ENCODE measurements around the gene ATG9B.

The ATG9B gene

DNA sequence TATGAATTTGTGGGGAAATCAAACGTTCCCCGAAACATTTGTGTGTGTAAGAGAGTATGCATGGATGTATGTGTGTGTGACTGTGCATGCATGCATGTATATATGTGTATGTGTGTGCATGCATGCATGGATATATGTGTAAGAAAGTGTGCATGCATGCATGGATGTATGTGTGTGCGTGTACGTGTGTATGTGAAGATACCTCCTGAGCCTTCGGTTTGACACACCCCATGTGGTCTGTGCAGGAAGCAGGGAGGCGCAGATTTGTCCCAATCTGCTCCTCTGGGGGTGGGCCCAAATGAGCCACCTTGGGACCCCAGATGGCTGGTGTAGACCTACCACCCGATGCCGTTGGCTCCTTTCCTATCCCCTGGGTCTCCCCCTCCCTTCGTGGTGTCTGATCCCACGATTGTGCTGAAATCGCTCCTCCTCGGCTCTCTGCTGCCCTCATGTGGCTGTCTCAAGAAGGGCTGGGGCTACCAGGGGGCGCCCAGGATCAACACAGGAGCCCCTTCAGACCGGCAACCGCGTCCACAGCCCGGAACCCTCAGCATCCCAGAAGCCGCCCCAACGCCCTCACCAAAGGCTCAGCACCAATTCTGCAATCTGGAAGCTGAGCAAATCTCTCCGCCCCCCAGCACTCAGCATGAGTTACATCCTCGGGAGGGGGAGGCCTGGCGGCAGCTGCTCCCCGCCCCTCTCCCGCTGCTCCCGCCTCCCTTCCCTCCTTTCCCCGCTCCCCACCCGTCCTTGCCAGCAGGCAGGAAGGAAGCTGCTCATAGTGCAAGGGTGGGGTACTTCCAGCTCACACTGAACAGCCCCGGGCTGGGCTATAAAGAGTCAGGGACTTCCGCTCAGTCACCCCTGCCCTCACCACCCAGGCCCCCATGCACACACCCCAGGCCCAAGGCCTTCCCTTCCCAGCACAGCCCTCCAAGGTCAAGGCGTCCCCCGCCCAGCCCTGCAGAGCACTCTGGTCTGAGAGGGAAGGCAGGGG is 35.8 kb downstream of the ATG9B start (continued):
- TF ChIP-seq, protein P1, sequence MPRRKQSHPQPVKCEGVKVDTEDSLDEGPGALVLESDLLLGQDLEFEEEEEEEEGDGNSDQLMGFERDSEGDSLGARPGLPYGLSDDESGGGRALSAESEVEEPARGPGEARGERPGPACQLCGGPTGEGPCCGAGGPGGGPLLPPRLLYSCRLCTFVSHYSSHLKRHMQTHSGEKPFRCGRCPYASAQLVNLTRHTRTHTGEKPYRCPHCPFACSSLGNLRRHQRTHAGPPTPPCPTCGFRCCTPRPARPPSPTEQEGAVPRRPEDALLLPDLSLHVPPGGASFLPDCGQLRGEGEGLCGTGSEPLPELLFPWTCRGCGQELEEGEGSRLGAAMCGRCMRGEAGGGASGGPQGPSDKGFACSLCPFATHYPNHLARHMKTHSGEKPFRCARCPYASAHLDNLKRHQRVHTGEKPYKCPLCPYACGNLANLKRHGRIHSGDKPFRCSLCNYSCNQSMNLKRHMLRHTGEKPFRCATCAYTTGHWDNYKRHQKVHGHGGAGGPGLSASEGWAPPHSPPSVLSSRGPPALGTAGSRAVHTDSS (tag by site-specific recombination; IDR thresholded peaks at IDR 0.05), result no peak
- TF ChIP-seq, protein P2, sequence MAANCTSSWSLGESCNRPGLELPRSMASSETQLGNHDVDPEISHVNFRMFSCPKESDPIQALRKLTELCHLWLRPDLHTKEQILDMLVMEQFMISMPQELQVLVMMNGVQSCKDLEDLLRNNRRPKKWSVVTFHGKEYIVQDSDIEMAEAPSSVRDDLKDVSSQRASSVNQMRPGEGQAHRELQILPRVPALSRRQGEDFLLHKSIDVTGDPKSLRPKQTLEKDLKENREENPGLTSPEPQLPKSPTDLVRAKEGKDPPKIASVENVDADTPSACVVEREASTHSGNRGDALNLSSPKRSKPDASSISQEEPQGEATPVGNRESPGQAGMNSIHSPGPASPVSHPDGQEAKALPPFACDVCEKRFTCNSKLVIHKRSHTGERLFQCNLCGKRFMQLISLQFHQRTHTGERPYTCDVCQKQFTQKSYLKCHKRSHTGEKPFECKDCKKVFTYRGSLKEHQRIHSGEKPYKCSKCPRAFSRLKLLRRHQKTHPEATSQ (tag by site-specific recombination; IDR thresholded peaks at IDR 0.05), result no peak
- TF ChIP-seq ZBTB1 (tag by site-specific recombination; IDR thresholded peaks at IDR 0.05) (no peak), ZNF341 (tag by site-specific recombination; IDR thresholded peaks at IDR 0.05; ENCODE audit: low read depth) (no peak; the same call in none of the 2 replicates), ZNF10 (tag by site-specific recombination; IDR thresholded peaks at IDR 0.05) (no peak), ZFHX2 (tag by site-specific recombination; conservative IDR thresholded peaks at IDR 0.05) (peak; percentile 63), KLF1 (tag by site-specific recombination; IDR thresholded peaks at IDR 0.05) (peak; percentile 89), ZNF501 (tag by site-specific recombination; IDR thresholded peaks at IDR 0.05) (no peak), ZNF558 (tag by site-specific recombination; IDR thresholded peaks at IDR 0.05) (no peak), ZNF654 (tag by site-specific recombination; IDR thresholded peaks at IDR 0.05; ENCODE audit: low read depth) (peak; percentile 93), ZNF530 (tag by site-specific recombination; IDR thresholded peaks at IDR 0.05; ENCODE audit: low read depth) (no peak), ZNF560 (tag by site-specific recombination; IDR thresholded peaks at IDR 0.05; ENCODE audit: borderline replicate concordance) (no peak), ZNF324 (tag by site-specific recombination; IDR thresholded peaks at IDR 0.05) (peak; percentile 54; the same call in 1 of the 2 replicates), ZNF175 (tag by site-specific recombination; IDR thresholded peaks at IDR 0.05) (no peak), HOXD13 (CRISPR knock-in tag; IDR thresholded peaks at IDR 0.05; ENCODE audit: borderline replicate concordance) (no peak)
- TF ChIP-seq, protein P3, sequence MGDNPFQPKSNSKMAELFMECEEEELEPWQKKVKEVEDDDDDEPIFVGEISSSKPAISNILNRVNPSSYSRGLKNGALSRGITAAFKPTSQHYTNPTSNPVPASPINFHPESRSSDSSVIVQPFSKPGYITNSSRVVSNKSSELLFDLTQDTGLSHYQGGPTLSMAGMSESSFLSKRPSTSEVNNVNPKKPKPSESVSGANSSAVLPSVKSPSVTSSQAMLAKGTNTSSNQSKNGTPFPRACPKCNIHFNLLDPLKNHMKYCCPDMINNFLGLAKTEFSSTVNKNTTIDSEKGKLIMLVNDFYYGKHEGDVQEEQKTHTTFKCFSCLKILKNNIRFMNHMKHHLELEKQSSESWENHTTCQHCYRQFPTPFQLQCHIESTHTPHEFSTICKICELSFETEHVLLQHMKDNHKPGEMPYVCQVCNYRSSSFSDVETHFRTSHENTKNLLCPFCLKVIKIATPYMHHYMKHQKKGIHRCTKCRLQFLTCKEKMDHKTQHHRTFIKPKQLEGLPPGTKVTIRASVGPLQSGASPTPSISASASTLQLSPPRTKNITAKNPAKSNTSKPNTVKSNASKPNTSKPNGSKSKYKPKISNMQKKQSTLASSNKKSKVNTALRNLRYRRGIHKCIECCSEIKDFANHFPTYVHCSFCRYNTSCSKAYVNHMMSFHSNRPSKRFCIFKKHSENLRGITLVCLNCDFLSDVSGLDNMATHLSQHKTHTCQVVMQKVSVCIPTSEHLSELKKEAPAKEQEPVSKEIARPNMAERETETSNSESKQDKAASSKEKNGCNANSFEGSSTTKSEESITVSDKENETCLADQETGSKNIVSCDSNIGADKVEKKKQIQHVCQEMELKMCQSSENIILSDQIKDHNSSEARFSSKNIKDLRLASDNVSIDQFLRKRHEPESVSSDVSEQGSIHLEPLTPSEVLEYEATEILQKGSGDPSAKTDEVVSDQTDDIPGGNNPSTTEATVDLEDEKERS (tag by site-specific recombination; IDR thresholded peaks at IDR 0.05), result no peak
- TF ChIP-seq, protein P4, sequence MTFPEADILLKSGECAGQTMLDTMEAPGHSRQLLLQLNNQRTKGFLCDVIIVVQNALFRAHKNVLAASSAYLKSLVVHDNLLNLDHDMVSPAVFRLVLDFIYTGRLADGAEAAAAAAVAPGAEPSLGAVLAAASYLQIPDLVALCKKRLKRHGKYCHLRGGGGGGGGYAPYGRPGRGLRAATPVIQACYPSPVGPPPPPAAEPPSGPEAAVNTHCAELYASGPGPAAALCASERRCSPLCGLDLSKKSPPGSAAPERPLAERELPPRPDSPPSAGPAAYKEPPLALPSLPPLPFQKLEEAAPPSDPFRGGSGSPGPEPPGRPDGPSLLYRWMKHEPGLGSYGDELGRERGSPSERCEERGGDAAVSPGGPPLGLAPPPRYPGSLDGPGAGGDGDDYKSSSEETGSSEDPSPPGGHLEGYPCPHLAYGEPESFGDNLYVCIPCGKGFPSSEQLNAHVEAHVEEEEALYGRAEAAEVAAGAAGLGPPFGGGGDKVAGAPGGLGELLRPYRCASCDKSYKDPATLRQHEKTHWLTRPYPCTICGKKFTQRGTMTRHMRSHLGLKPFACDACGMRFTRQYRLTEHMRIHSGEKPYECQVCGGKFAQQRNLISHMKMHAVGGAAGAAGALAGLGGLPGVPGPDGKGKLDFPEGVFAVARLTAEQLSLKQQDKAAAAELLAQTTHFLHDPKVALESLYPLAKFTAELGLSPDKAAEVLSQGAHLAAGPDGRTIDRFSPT (tag by site-specific recombination; IDR thresholded peaks at IDR 0.05), result no peak
- TF ChIP-seq, protein P5, sequence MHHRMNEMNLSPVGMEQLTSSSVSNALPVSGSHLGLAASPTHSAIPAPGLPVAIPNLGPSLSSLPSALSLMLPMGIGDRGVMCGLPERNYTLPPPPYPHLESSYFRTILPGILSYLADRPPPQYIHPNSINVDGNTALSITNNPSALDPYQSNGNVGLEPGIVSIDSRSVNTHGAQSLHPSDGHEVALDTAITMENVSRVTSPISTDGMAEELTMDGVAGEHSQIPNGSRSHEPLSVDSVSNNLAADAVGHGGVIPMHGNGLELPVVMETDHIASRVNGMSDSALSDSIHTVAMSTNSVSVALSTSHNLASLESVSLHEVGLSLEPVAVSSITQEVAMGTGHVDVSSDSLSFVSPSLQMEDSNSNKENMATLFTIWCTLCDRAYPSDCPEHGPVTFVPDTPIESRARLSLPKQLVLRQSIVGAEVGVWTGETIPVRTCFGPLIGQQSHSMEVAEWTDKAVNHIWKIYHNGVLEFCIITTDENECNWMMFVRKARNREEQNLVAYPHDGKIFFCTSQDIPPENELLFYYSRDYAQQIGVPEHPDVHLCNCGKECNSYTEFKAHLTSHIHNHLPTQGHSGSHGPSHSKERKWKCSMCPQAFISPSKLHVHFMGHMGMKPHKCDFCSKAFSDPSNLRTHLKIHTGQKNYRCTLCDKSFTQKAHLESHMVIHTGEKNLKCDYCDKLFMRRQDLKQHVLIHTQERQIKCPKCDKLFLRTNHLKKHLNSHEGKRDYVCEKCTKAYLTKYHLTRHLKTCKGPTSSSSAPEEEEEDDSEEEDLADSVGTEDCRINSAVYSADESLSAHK (tag by site-specific recombination; IDR thresholded peaks at IDR 0.05), result no peak
- TF ChIP-seq, protein P6, sequence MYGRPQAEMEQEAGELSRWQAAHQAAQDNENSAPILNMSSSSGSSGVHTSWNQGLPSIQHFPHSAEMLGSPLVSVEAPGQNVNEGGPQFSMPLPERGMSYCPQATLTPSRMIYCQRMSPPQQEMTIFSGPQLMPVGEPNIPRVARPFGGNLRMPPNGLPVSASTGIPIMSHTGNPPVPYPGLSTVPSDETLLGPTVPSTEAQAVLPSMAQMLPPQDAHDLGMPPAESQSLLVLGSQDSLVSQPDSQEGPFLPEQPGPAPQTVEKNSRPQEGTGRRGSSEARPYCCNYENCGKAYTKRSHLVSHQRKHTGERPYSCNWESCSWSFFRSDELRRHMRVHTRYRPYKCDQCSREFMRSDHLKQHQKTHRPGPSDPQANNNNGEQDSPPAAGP (tag by site-specific recombination; IDR thresholded peaks at IDR 0.05), result peak; percentile 81
- TF ChIP-seq, protein P7, sequence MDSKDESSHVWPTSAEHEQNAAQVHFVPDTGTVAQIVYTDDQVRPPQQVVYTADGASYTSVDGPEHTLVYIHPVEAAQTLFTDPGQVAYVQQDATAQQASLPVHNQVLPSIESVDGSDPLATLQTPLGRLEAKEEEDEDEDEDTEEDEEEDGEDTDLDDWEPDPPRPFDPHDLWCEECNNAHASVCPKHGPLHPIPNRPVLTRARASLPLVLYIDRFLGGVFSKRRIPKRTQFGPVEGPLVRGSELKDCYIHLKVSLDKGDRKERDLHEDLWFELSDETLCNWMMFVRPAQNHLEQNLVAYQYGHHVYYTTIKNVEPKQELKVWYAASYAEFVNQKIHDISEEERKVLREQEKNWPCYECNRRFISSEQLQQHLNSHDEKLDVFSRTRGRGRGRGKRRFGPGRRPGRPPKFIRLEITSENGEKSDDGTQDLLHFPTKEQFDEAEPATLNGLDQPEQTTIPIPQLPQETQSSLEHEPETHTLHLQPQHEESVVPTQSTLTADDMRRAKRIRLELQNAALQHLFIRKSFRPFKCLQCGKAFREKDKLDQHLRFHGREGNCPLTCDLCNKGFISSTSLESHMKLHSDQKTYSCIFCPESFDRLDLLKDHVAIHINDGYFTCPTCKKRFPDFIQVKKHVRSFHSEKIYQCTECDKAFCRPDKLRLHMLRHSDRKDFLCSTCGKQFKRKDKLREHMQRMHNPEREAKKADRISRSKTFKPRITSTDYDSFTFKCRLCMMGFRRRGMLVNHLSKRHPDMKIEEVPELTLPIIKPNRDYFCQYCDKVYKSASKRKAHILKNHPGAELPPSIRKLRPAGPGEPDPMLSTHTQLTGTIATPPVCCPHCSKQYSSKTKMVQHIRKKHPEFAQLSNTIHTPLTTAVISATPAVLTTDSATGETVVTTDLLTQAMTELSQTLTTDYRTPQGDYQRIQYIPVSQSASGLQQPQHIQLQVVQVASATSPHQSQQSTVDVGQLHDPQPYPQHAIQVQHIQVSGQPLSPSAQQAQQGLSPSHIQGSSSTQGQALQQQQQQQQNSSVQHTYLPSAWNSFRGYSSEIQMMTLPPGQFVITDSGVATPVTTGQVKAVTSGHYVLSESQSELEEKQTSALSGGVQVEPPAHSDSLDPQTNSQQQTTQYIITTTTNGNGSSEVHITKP (tag by site-specific recombination; IDR thresholded peaks at IDR 0.05), result no peak

Measured in HEK293 (cell line).